Activated B cell treated with CpG ODN at 0.5 μM for 24 hours (primary cell): Measurements from ENCODE around the gene FGF12. TPM values are rescaled to one million over a fixed set of nuclear protein-coding genes. Genes with fewer than 3 reads are reported as not detected.

Source experiments
- ATAC-seq: fragments of 200-7000 bp; cut with Tn5 transposase; one replicate; pipeline ENCODE4 v1.10.0; 2021; ENCODE audit warnings: low read depth, mild to moderate bottlenecking, moderate library complexity
- CTCF ChIA-PET: fragments of 350-600 bp; sonication (Branson Sonifier 250); formaldehyde crosslinking; loops from one replicate; lab custom pipeline; 2021; ENCODE audit warnings: antibody characterized with exemption; lab: Charles Lee
- POLR2A ChIA-PET: fragments of 350-600 bp; sonication (Branson Sonifier 250); formaldehyde crosslinking; loops from one replicate; lab custom pipeline; 2021; ENCODE audit warnings: antibody characterized with exemption; lab: Charles Lee
- DNase-seq: peaks from one replicate; pipeline ENCODE4 v3.0.0; 2022
- H3K27ac Mint-ChIP-seq: one replicate; pipeline ENCODE4 v1.8.0; 2020; ENCODE audit warnings: mixed read lengths
- H3K27me3 Mint-ChIP-seq: one replicate; pipeline ENCODE4 v1.8.0; 2021; ENCODE audit warnings: mixed read lengths
- H3K36me3 Mint-ChIP-seq: one replicate; pipeline ENCODE4 v1.8.0; 2021; ENCODE audit warnings: low read depth, mixed read lengths
- H3K4me1 Mint-ChIP-seq: one replicate; pipeline ENCODE4 v1.8.0; 2021; ENCODE audit warnings: mixed read lengths
- H3K4me3 Mint-ChIP-seq: one replicate; pipeline ENCODE4 v1.8.0; 2020; ENCODE audit warnings: mild to moderate bottlenecking, mixed read lengths
- H3K9me3 Mint-ChIP-seq: one replicate; pipeline ENCODE4 v1.8.0; 2020; ENCODE audit warnings: mixed read lengths
- CTCF ChIP-seq: fragments of 200-600 bp; IDR thresholded peaks from one replicate; pipeline ENCODE4 v1.8.0; 2022; ENCODE audit warnings: antibody characterized with exemption, mild to moderate bottlenecking
- intact Hi-C: fragments of 100-400 bp; cut with micrococcal nuclease; formaldehyde crosslinking; loops from one replicate; pipeline ENCODE4 v1.15.1; 2024
- total RNA-seq: library from RNA; stranded (reverse); gene quantifications from 2 replicates; pipeline ENCODE4 v1.2.3, GENCODE V29; 2022

The FGF12 gene
- total RNA-seq, 1 donor from 2014 or later = not detected

GRCh38 chr3:192399767-192400166 lies 327.6 kb downstream of the FGF12 start:
- Mint-ChIP-seq H3K27me3 (peaks cover 2% of the 10 kb centered on the region), H3K4me1 (no peaks in the 10 kb centered on the region), H3K36me3 (no peaks in the 10 kb centered on the region), H3K27ac (no peak overlapping the region), H3K9me3 (no peaks in the 10 kb centered on the region), H3K4me3 (no peak overlapping the region)
- ATAC-seq = no peak
- intact Hi-C loops = no loop called here
- no peak for DNase-seq
- CTCF ChIA-PET = no interaction called here
- POLR2A ChIA-PET = no interaction called here
- TF ChIP-seq CTCF = no peak

- POLR2A ChIA-PET = no interaction called here
- CTCF ChIA-PET = no interaction called here
- peaks cover 2% of the 10 kb centered on the region for H3K27me3 Mint-ChIP-seq
These were observed 330.3 kb downstream of the FGF12 start for GRCh38 chr3:192397012-192397411.

GRCh38 chr3:192395506-192395905 lies 331.8 kb downstream of the FGF12 start:
- Mint-ChIP-seq H3K4me1 (no peaks in the 10 kb centered on the region), H3K9me3 (no peaks in the 10 kb centered on the region), H3K27ac (no peak overlapping the region), H3K36me3 (no peaks in the 10 kb centered on the region), H3K4me3 (no peak overlapping the region), H3K27me3 (peaks cover 2% of the 10 kb centered on the region)
- ChIA-PET CTCF (no interaction called here), POLR2A (no interaction called here)
- TF ChIP-seq CTCF = no peak
- intact Hi-C loops = no loop called here
- DNase-seq (no peak), ATAC-seq (no peak)

More at GRCh38 chr3:192397012-192397411, 330.3 kb downstream of the FGF12 start:
- TF ChIP-seq CTCF = no peak
- H3K36me3 Mint-ChIP-seq = no peaks in the 10 kb centered on the region
- H3K27ac Mint-ChIP-seq = no peak overlapping the region
- intact Hi-C loops = no loop called here
- no peak overlapping the region for H3K4me3 Mint-ChIP-seq
- no peaks in the 10 kb centered on the region for H3K4me1 Mint-ChIP-seq
- no peak for ATAC-seq
- H3K9me3 Mint-ChIP-seq = no peaks in the 10 kb centered on the region
- DNase-seq = no peak

- H3K9me3 Mint-ChIP-seq = no peaks in the 10 kb centered on the region
- TF ChIP-seq CTCF = no peak
- no peaks in the 10 kb centered on the region for H3K36me3 Mint-ChIP-seq
- ChIA-PET CTCF (no interaction called here), POLR2A (no interaction called here)
- ATAC-seq (no peak), DNase-seq (no peak)
- H3K27ac Mint-ChIP-seq = no peak overlapping the region
- H3K4me1 Mint-ChIP-seq = no peaks in the 10 kb centered on the region
- H3K27me3 Mint-ChIP-seq = no peaks in the 10 kb centered on the region
- H3K4me3 Mint-ChIP-seq = no peak overlapping the region
- intact Hi-C loops = no loop called here
These were observed 334.4 kb downstream of the FGF12 start for GRCh38 chr3:192392986-192393385.

- DNase-seq (no peak), ATAC-seq (no peak)
- Mint-ChIP-seq H3K36me3 (no peaks in the 10 kb centered on the region), H3K4me1 (no peaks in the 10 kb centered on the region), H3K4me3 (no peak overlapping the region), H3K27ac (no peak overlapping the region), H3K27me3 (peaks cover 3% of the 10 kb centered on the region), H3K9me3 (no peaks in the 10 kb centered on the region)
- ChIA-PET POLR2A (no interaction called here), CTCF (no interaction called here)
- no peak for TF ChIP-seq CTCF
- intact Hi-C loops = no loop called here
These were observed 344.5 kb downstream of the FGF12 start for GRCh38 chr3:192382861-192383260.
